Measurements from ENCODE around the gene NR6A1.

- TF ChIP-seq EZH2 (IDR thresholded peaks at IDR 0.05; ENCODE audit: low read depth, unreplicated experiment) (no peak), CTCF (conservative IDR thresholded peaks at IDR 0.05; ENCODE audit: low read depth in 2 of 2) (no peak), POLR2AphosphoS5 (IDR thresholded peaks at IDR 0.05; ENCODE audit: low read depth) (no peak), REST (IDR thresholded peaks at IDR 0.05; ENCODE audit: unreplicated experiment) (no peak), CREB1 (CRISPR knock-in tag; IDR thresholded peaks at IDR 0.05; ENCODE audit: low read depth) (no peak), EZH2phosphoT487 (IDR thresholded peaks at IDR 0.05; ENCODE audit: unreplicated experiment) (no peak), JUNB (IDR thresholded peaks at IDR 0.05; ENCODE audit: unreplicated experiment) (no peak), NANOG (IDR thresholded peaks at IDR 0.05; ENCODE audit: borderline replicate concordance) (no peak), ZNF331 (CRISPR knock-in tag; IDR thresholded peaks at IDR 0.05; ENCODE audit: low read depth) (no peak), ETS1 (IDR thresholded peaks at IDR 0.05) (no peak)
These were observed 125.8 kb downstream of the NR6A1 start for GRCh38 chr9:124645274-124645673.
